Measurements from ENCODE around the gene VARS1.
"Not testable (repeated sequence)": the region's sequence is repeated elsewhere in the genome, so short reads cannot be mapped to it uniquely, and the experiment has no call there.

Gene VARS1

GRCh38 chr6:31794866-31795615 is 511 bp downstream of the VARS1 start:
- H3K36me3 ChIP-seq (replicated peaks; ENCODE audit: insufficient read depth, low read length) = no peaks in the 10 kb centered on the region; the same call in 1 of the 2 replicates
- peak overlapping the region; percentile 100 for H3K4me3 ChIP-seq (ENCODE audit: low read length)
- H4K20me1 ChIP-seq (ENCODE audit: insufficient read depth, low read length) = no peaks in the 10 kb centered on the region
- peaks cover 14% of the 10 kb centered on the region for H3K4me1 ChIP-seq (ENCODE audit: low read length)
- peaks cover 52% of the 10 kb centered on the region for H3K79me2 ChIP-seq (ENCODE audit: low read length)
- H3K4me2 ChIP-seq (ENCODE audit: low read depth, low read length) = peak overlapping the region; percentile 84
- no peaks in the 10 kb centered on the region for H3K9me3 ChIP-seq (replicated peaks; ENCODE audit: insufficient read depth, low read length)
- H2AFZ ChIP-seq (ENCODE audit: low read length) = peak overlapping the region; percentile 46; the same call in 1 of the 2 replicates
- H3K27me3 ChIP-seq (replicated peaks; ENCODE audit: insufficient read depth, low read length) = no peaks in the 10 kb centered on the region
- H3K27ac ChIP-seq (ENCODE audit: low read length) = peak overlapping the region; percentile 83
- no peaks in the 10 kb centered on the region for H3K9me2 ChIP-seq (replicated peaks; ENCODE audit: insufficient read depth, low read length)
- peaks cover 38% of the 10 kb centered on the region for H3F3A ChIP-seq (ENCODE audit: insufficient read depth, low read length)
- DNase-seq = no peak
- TF ChIP-seq EZH2 (optimal IDR thresholded peaks at IDR 0.05; ENCODE audit: low read depth, low read length) (no peak), EZH2phosphoT487 (IDR thresholded peaks at IDR 0.05; ENCODE audit: low read length) (no peak)
- TF ChIP-seq, protein P1, sequence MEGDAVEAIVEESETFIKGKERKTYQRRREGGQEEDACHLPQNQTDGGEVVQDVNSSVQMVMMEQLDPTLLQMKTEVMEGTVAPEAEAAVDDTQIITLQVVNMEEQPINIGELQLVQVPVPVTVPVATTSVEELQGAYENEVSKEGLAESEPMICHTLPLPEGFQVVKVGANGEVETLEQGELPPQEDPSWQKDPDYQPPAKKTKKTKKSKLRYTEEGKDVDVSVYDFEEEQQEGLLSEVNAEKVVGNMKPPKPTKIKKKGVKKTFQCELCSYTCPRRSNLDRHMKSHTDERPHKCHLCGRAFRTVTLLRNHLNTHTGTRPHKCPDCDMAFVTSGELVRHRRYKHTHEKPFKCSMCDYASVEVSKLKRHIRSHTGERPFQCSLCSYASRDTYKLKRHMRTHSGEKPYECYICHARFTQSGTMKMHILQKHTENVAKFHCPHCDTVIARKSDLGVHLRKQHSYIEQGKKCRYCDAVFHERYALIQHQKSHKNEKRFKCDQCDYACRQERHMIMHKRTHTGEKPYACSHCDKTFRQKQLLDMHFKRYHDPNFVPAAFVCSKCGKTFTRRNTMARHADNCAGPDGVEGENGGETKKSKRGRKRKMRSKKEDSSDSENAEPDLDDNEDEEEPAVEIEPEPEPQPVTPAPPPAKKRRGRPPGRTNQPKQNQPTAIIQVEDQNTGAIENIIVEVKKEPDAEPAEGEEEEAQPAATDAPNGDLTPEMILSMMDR (IDR thresholded peaks at IDR 0.05; ENCODE audit: low read length) = no peak
- H3K9ac ChIP-seq (ENCODE audit: low read length) = peak overlapping the region; percentile 100

GRCh38 chr6:31794294-31794865 is 1.2 kb downstream of the VARS1 start:
- no peaks in the 10 kb centered on the region for H3K9me3 ChIP-seq (replicated peaks; ENCODE audit: insufficient read depth, low read length)
- TF ChIP-seq EZH2 (optimal IDR thresholded peaks at IDR 0.05; ENCODE audit: low read depth, low read length) (no peak), EZH2phosphoT487 (IDR thresholded peaks at IDR 0.05; ENCODE audit: low read length) (no peak)
- TF ChIP-seq, protein P1 (IDR thresholded peaks at IDR 0.05; ENCODE audit: low read length) = no peak
- peaks cover 43% of the 10 kb centered on the region for H3F3A ChIP-seq (ENCODE audit: insufficient read depth, low read length)
- no peaks in the 10 kb centered on the region for H4K20me1 ChIP-seq (ENCODE audit: insufficient read depth, low read length)
- DNase-seq = peak; percentile 30
- peak overlapping the region; percentile 83 for H3K27ac ChIP-seq (ENCODE audit: low read length)
- peaks cover 16% of the 10 kb centered on the region for H3K4me1 ChIP-seq (ENCODE audit: low read length)
- peak overlapping the region; percentile 84 for H3K4me2 ChIP-seq (ENCODE audit: low read depth, low read length)
- no peaks in the 10 kb centered on the region; the same call in 1 of the 2 replicates for H3K36me3 ChIP-seq (replicated peaks; ENCODE audit: insufficient read depth, low read length)
- H3K27me3 ChIP-seq (replicated peaks; ENCODE audit: insufficient read depth, low read length) = no peaks in the 10 kb centered on the region
- peak overlapping the region; percentile 100 for H3K4me3 ChIP-seq (ENCODE audit: low read length)
- H3K9ac ChIP-seq (ENCODE audit: low read length) = peak overlapping the region; percentile 100
- H3K9me2 ChIP-seq (replicated peaks; ENCODE audit: insufficient read depth, low read length) = no peaks in the 10 kb centered on the region
- H2AFZ ChIP-seq (ENCODE audit: low read length) = no peak overlapping the region
- H3K79me2 ChIP-seq (ENCODE audit: low read length) = peaks cover 52% of the 10 kb centered on the region

DNA sequence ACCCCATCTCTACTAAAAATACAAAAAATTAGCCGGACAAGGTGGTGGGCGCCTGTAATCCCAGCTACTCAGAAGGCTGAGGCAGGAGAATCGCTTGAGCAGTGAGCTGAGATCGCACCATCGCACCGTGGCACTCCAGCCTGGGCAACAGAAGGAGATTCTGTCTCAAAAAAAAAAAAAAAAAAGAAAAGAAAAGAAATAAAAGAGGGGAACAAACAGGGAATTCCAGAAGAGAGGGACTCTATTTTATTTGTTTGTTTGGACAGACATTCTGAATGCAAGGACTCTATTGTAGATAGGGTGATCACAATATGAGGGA is 1.7 kb downstream of the VARS1 start:
- H3K27me3 ChIP-seq (replicated peaks; ENCODE audit: insufficient read depth, low read length); H3K9me2 ChIP-seq (replicated peaks; ENCODE audit: insufficient read depth, low read length); H4K20me1 ChIP-seq (ENCODE audit: insufficient read depth, low read length); DNase-seq; H3K36me3 ChIP-seq (replicated peaks; ENCODE audit: insufficient read depth, low read length); H2AFZ ChIP-seq (ENCODE audit: low read length); H3K9me3 ChIP-seq (replicated peaks; ENCODE audit: insufficient read depth, low read length): not testable (repeated sequence)
- peaks cover 19% of the 10 kb centered on the region for H3K4me1 ChIP-seq (ENCODE audit: low read length)
- peaks cover 48% of the 10 kb centered on the region for H3F3A ChIP-seq (ENCODE audit: insufficient read depth, low read length)
- H3K4me2 ChIP-seq (ENCODE audit: low read depth, low read length) = peak overlapping the region; percentile 84
- peak overlapping the region; percentile 100 for H3K9ac ChIP-seq (ENCODE audit: low read length)
- H3K4me3 ChIP-seq (ENCODE audit: low read length) = peak overlapping the region; percentile 100
- H3K79me2 ChIP-seq (ENCODE audit: low read length) = peaks cover 52% of the 10 kb centered on the region
- H3K27ac ChIP-seq (ENCODE audit: low read length) = peak overlapping the region; percentile 83; the same call in 1 of the 2 replicates

DNA sequence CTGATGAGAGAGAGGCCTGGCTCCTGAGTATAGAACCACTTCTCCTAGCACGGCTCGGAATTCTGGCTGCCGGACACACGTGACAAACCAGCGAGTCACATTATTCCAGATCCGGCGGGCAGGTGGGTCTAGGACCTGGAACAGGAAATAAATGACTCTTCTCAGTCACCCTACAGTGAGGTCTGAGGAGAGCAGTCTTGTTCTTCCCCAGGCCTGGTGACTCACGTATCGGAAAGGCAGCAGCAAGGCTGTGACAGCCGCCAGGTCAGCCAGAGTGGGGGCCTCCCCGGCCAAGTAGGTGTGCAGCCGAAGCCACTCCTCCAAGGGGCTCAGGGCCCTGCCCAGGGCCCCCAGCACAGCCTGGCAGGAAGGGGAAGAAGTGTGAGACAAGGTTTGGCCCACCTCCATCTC is 2.8 kb downstream of the VARS1 start:
- H3K9me3 ChIP-seq (replicated peaks; ENCODE audit: insufficient read depth, low read length) = no peaks in the 10 kb centered on the region
- peaks cover 60% of the 10 kb centered on the region for H3K79me2 ChIP-seq (ENCODE audit: low read length)
- H3K4me1 ChIP-seq (ENCODE audit: low read length) = peaks cover 19% of the 10 kb centered on the region
- peaks cover 49% of the 10 kb centered on the region for H3F3A ChIP-seq (ENCODE audit: insufficient read depth, low read length)
- H3K36me3 ChIP-seq (replicated peaks; ENCODE audit: insufficient read depth, low read length) = no peaks in the 10 kb centered on the region; the same call in 1 of the 2 replicates
- TF ChIP-seq, protein P1 (IDR thresholded peaks at IDR 0.05; ENCODE audit: low read length) = no peak
- TF ChIP-seq EZH2 (optimal IDR thresholded peaks at IDR 0.05; ENCODE audit: low read depth, low read length) = no peak
- no peak for TF ChIP-seq EZH2phosphoT487 (IDR thresholded peaks at IDR 0.05; ENCODE audit: low read length)
- H3K9me2 ChIP-seq (replicated peaks; ENCODE audit: insufficient read depth, low read length) = no peaks in the 10 kb centered on the region
- H3K9ac ChIP-seq (ENCODE audit: low read length) = no peak overlapping the region
- H3K27ac ChIP-seq (ENCODE audit: low read length) = peak overlapping the region; percentile 10; the same call in 1 of the 2 replicates
- no peaks in the 10 kb centered on the region for H4K20me1 ChIP-seq (ENCODE audit: insufficient read depth, low read length)
- H2AFZ ChIP-seq (ENCODE audit: low read length) = no peak overlapping the region
- H3K4me2 ChIP-seq (ENCODE audit: low read depth, low read length) = no peak overlapping the region
- no peak overlapping the region for H3K4me3 ChIP-seq (ENCODE audit: low read length)
- DNase-seq = no peak
- no peaks in the 10 kb centered on the region for H3K27me3 ChIP-seq (replicated peaks; ENCODE audit: insufficient read depth, low read length)

Data from MM.1S (cell line).